ENCODE data around the gene BAIAP3. TPM values are rescaled to one million over a fixed set of nuclear protein-coding genes. Genes with fewer than 3 reads are reported as not detected.

BAIAP3 gene
- total RNA-seq, 1 donor from 2014 or later: 0.66 TPM

GRCh38 chr16:1344499-1344898, 11.1 kb downstream of the BAIAP3 start:
- intact Hi-C loops (cut with micrococcal nuclease): no loop called here

- intact Hi-C loops (cut with micrococcal nuclease): no loop called here
Measured at GRCh38 chr16:1345087-1345486, 11.6 kb downstream of the BAIAP3 start.

- intact Hi-C loops (cut with micrococcal nuclease): no loop called here
Measured at GRCh38 chr16:1345651-1346421, 12.4 kb downstream of the BAIAP3 start.

- intact Hi-C loops (cut with micrococcal nuclease): no loop called here
Measured at GRCh38 chr16:1346422-1347285, 13.2 kb downstream of the BAIAP3 start.

- intact Hi-C loops (cut with micrococcal nuclease): no loop called here
Measured at GRCh38 chr16:1347286-1347855, 13.9 kb downstream of the BAIAP3 start.

GRCh38 chr16:1347962-1348361, 14.5 kb downstream of the BAIAP3 start:
- intact Hi-C loops (cut with micrococcal nuclease): no loop called here

GRCh38 chr16:1348441-1348840, 15.0 kb downstream of the BAIAP3 start:
- intact Hi-C loops (cut with micrococcal nuclease): no loop called here

- intact Hi-C loops (cut with micrococcal nuclease): no loop called here
Measured at GRCh38 chr16:1348926-1349325, 15.5 kb downstream of the BAIAP3 start.

GRCh38 chr16:1349351-1349750, 15.9 kb downstream of the BAIAP3 start:
- intact Hi-C loops (cut with micrococcal nuclease): no loop called here

GRCh38 chr16:1349951-1350350, 16.5 kb downstream of the BAIAP3 start:
- intact Hi-C loops (cut with micrococcal nuclease): loop anchor here (5.0 kb wide), 2 partner anchors 62 to 992 kb away; partner anchors contain the start of genes ABCA3 and UNKL

- intact Hi-C loops (cut with micrococcal nuclease): loop anchor here (1.0 to 5.0 kb wide), 3 partner anchors 41 to 992 kb away; partner anchors contain the start of genes ABCA3, UBE2I and UNKL
Measured at GRCh38 chr16:1350691-1351090, 17.2 kb downstream of the BAIAP3 start.

GRCh38 chr16:1351215-1351581, 17.8 kb downstream of the BAIAP3 start:
- intact Hi-C loops (cut with micrococcal nuclease): loop anchor here (1.0 to 5.0 kb wide), 3 partner anchors 42 to 991 kb away; partner anchors contain the start of genes ABCA3, UBE2I and UNKL

GRCh38 chr16:1351582-1352362, 18.3 kb downstream of the BAIAP3 start, which contains the start of the genes GNPTG and TSR3:
Gene GNPTG (plus strand): TSS chr16:1351931. CDS start chr16:1351966, 35 bp downstream.
Gene TSR3 (minus strand): TSS chr16:1351878. CDS start chr16:1351804, 74 bp downstream.
- intact Hi-C loops (cut with micrococcal nuclease): loop anchor here (1.0 to 5.0 kb wide), 3 partner anchors 42 to 991 kb away; partner anchors contain the start of genes ABCA3, UBE2I and UNKL

- intact Hi-C loops (cut with micrococcal nuclease): loop anchor here (5.0 kb wide), 2 partner anchors 57 to 987 kb away; partner anchors contain the start of genes ABCA3 and UNKL
Measured at GRCh38 chr16:1354815-1355540, 21.5 kb downstream of the BAIAP3 start.

- intact Hi-C loops (cut with micrococcal nuclease): no loop called here
Measured at GRCh38 chr16:1355591-1355990, 22.1 kb downstream of the BAIAP3 start.

GRCh38 chr16:1356061-1356900, 22.8 kb downstream of the BAIAP3 start:
- intact Hi-C loops (cut with micrococcal nuclease): no loop called here

GRCh38 chr16:1357906-1358566, 24.6 kb downstream of the BAIAP3 start:
- intact Hi-C loops (cut with micrococcal nuclease): no loop called here

- intact Hi-C loops (cut with micrococcal nuclease): no loop called here
Measured at GRCh38 chr16:1361685-1362360, 28.4 kb downstream of the BAIAP3 start.
